ENCODE results near the gene CPVL.

Gene CPVL

DNA sequence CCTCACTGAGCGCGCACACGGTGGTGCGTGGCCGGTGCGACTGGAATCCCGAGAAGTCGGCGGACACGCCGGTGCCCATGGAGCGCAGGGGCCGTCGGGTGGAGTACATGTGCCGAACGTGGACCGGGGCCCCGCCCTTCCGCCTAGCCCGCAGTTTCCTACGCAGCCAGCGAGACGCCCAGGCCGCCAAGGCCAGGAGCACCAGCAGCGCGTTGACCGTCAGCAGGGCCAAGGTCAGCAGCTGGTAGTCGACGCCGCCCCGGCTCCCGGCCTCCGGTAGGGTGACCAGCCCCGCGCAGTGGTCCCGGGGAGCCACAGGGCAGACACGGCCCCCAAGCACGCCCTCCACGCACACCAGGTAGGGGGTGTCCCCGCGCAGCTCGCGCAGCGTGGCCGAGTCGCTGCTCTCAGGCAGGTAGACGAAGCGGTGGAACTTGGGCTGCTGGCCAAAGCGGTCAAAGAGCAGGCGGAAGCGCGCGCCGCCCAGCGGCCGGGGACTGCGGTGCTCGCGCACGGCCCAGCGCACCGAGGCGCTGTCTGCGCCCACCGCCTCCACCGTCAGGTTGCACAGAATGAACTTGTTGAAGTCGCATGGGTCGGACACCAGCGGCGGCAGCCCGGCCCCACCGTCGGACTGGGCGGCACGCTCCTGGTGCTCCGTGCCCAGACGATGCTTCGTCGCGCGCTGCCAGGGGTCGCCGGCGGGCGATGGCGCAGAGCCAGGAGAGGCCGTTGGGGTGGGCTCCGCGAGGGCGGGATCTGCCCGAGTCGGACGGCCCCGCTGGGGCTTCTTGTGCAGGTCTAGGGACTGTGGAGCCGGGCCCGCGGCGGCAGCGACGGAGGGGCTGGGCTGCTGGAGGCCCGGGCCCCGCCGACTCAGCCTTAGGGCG, 190.4 kb downstream of the CPVL start:
- peak overlapping the region; percentile 66 to 77 for H3K4me3 ChIP-seq (ENCODE audit: low read length in 2 of 2)
- H3K9ac ChIP-seq (ENCODE audit: low read depth in 1 of 2, low read length in 2 of 2) = peak overlapping the region; percentile 54 to 76
- H3K27ac ChIP-seq (ENCODE audit: low read depth in 2 of 2, low read length in 2 of 2) = peak overlapping the region; percentile 57 to 76
- peaks cover 18 to 30% of the 10 kb centered on the region in 2 donors for H3K4me1 ChIP-seq (ENCODE audit: control insufficient read depth in 2 of 2, insufficient read depth in 2 of 2, low read length in 2 of 2)
- H3K9me3 ChIP-seq (ENCODE audit: control insufficient read depth in 2 of 2, low read length in 2 of 2) = no peaks in the 10 kb centered on the region
- no peaks in the 10 kb centered on the region for H3K36me3 ChIP-seq (ENCODE audit: control insufficient read depth in 2 of 2, insufficient read depth in 2 of 2, low read length in 2 of 2)
- peaks cover 15% of the 10 kb centered on the region in 2 donors for H3K27me3 ChIP-seq (ENCODE audit: control insufficient read depth in 2 of 2, insufficient read depth in 2 of 2, low read length in 2 of 2)

DNA sequence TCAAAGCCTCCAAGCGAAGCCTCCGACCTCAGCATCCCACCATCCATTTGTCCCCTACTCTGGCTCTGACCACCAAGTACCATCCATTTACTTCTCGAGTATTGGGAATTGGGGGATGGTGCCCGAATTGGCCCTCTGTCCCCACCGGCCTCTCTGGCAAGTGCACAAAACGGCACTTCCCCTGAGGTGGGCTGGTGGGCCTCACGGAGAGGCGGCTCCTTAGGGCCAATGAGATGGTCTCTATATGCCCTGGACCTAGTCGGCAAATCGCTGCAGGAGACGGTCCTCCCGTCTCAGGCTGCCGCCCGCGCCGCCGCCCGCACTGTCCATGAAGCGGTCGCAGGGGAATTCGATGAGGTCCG, 191.0 kb downstream of the CPVL start:
- peak overlapping the region; percentile 57 to 76 for H3K27ac ChIP-seq (ENCODE audit: low read depth in 2 of 2, low read length in 2 of 2)
- peak overlapping the region; percentile 54 to 76 for H3K9ac ChIP-seq (ENCODE audit: low read depth in 1 of 2, low read length in 2 of 2)
- peak overlapping the region; percentile 66 to 77 for H3K4me3 ChIP-seq (ENCODE audit: low read length in 2 of 2)
- no peaks in the 10 kb centered on the region for H3K9me3 ChIP-seq (ENCODE audit: control insufficient read depth in 2 of 2, low read length in 2 of 2)
- H3K36me3 ChIP-seq (ENCODE audit: control insufficient read depth in 2 of 2, insufficient read depth in 2 of 2, low read length in 2 of 2) = no peaks in the 10 kb centered on the region
- peaks cover 18 to 30% of the 10 kb centered on the region in 2 donors for H3K4me1 ChIP-seq (ENCODE audit: control insufficient read depth in 2 of 2, insufficient read depth in 2 of 2, low read length in 2 of 2)
- peaks cover 13 to 15% of the 10 kb centered on the region in 2 donors for H3K27me3 ChIP-seq (ENCODE audit: control insufficient read depth in 2 of 2, insufficient read depth in 2 of 2, low read length in 2 of 2)

DNA sequence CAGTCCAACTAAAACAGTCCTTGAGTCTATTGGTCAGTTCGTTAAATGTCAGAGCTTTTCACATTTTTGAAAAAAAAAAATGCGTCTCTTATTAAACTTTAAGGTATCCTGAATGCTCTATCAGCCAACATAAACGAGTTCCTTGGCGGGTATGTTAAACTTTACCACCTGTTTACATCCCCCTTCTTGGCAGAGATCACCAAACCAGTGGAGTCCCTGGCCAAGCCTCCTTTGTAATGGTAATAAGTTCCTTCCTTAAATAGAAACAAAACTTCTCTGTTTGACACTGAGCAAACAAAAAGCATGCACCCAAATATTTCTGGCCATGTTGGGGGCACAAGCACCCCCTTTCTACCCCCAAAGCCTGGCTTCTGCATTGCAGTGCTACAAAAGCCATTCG, 191.4 kb downstream of the CPVL start:
- Histone ChIP-seq H3K27me3 (ENCODE audit: control insufficient read depth in 2 of 2, insufficient read depth in 2 of 2, low read length in 2 of 2) (peaks cover 13 to 15% of the 10 kb centered on the region in 2 donors), H3K4me1 (ENCODE audit: control insufficient read depth in 2 of 2, insufficient read depth in 2 of 2, low read length in 2 of 2) (peaks cover 18 to 30% of the 10 kb centered on the region in 2 donors), H3K27ac (ENCODE audit: low read depth in 2 of 2, low read length in 2 of 2) (no peak overlapping the region), H3K9ac (ENCODE audit: low read depth in 1 of 2, low read length in 2 of 2) (no peak overlapping the region), H3K4me3 (ENCODE audit: low read length in 2 of 2) (peak overlapping the region in 1 of 2 donors; percentile 66), H3K36me3 (ENCODE audit: control insufficient read depth in 2 of 2, insufficient read depth in 2 of 2, low read length in 2 of 2) (no peaks in the 10 kb centered on the region), H3K9me3 (ENCODE audit: control insufficient read depth in 2 of 2, low read length in 2 of 2) (no peaks in the 10 kb centered on the region)

DNA sequence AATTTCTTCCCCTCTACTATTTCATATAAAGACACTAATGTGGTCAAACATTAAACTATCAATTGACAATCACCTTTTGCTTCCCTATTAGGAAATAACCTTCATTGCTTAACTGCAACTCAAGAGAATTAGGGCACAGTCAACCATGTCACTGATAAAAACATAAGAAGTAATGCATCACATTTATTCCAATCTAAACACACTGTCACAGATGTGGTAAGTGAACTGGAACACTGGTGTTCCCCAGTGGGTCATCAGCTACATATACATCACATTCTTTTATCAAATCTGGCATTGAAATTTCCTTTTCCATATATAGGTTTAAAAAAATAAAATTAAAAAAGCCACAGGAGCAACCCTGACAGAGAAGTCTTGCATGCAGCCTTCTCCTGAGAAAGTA, 191.9 kb downstream of the CPVL start:
- Histone ChIP-seq H3K9ac (ENCODE audit: low read depth in 1 of 2, low read length in 2 of 2) (no peak overlapping the region), H3K36me3 (ENCODE audit: control insufficient read depth in 2 of 2, insufficient read depth in 2 of 2, low read length in 2 of 2) (no peaks in the 10 kb centered on the region), H3K9me3 (ENCODE audit: control insufficient read depth in 2 of 2, low read length in 2 of 2) (no peaks in the 10 kb centered on the region), H3K27ac (ENCODE audit: low read depth in 2 of 2, low read length in 2 of 2) (no peak overlapping the region), H3K4me3 (ENCODE audit: low read length in 2 of 2) (no peak overlapping the region), H3K4me1 (ENCODE audit: control insufficient read depth in 2 of 2, insufficient read depth in 2 of 2, low read length in 2 of 2) (peaks cover 18 to 30% of the 10 kb centered on the region in 2 donors), H3K27me3 (ENCODE audit: control insufficient read depth in 2 of 2, insufficient read depth in 2 of 2, low read length in 2 of 2) (peaks cover 13 to 15% of the 10 kb centered on the region in 2 donors)

DNA sequence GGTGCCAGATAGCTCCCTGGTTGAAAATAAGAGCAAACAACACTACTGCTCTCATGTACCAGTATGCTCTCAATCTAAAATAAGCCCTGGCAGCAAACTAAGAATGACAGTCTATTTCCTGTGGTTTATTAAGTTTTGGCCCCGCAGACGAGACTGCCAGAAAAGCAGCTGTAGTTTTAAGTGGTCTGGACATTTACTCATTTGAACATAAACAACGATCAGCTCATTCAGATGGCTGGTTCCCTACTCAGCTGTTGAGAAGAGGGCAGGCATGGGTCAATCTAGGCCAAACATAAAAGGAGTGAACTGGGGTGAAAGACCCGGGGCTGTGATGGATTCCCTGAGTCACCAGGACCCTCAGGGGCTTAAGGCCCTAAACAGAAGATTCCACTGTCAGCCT, 192.7 kb downstream of the CPVL start:
- Histone ChIP-seq H3K9me3 (ENCODE audit: control insufficient read depth in 2 of 2, low read length in 2 of 2) (no peaks in the 10 kb centered on the region), H3K27me3 (ENCODE audit: control insufficient read depth in 2 of 2, insufficient read depth in 2 of 2, low read length in 2 of 2) (peaks cover 9 to 10% of the 10 kb centered on the region in 2 donors), H3K4me3 (ENCODE audit: low read length in 2 of 2) (no peak overlapping the region), H3K36me3 (ENCODE audit: control insufficient read depth in 2 of 2, insufficient read depth in 2 of 2, low read length in 2 of 2) (no peaks in the 10 kb centered on the region), H3K9ac (ENCODE audit: low read depth in 1 of 2, low read length in 2 of 2) (no peak overlapping the region), H3K27ac (ENCODE audit: low read depth in 2 of 2, low read length in 2 of 2) (peak overlapping the region in 1 of 2 donors; percentile 7), H3K4me1 (ENCODE audit: control insufficient read depth in 2 of 2, insufficient read depth in 2 of 2, low read length in 2 of 2) (peaks cover 18 to 28% of the 10 kb centered on the region in 2 donors)
